SKM-1 (cell line): Measurements from ENCODE around the gene TEAD2.

Source experiments
- DNase-seq: peaks from one replicate; lab custom pipeline; 2025; ENCODE audit not compliant: unreplicated experiment; lab: John Stamatoyannopoulos, UW

TEAD2 gene

DNA sequence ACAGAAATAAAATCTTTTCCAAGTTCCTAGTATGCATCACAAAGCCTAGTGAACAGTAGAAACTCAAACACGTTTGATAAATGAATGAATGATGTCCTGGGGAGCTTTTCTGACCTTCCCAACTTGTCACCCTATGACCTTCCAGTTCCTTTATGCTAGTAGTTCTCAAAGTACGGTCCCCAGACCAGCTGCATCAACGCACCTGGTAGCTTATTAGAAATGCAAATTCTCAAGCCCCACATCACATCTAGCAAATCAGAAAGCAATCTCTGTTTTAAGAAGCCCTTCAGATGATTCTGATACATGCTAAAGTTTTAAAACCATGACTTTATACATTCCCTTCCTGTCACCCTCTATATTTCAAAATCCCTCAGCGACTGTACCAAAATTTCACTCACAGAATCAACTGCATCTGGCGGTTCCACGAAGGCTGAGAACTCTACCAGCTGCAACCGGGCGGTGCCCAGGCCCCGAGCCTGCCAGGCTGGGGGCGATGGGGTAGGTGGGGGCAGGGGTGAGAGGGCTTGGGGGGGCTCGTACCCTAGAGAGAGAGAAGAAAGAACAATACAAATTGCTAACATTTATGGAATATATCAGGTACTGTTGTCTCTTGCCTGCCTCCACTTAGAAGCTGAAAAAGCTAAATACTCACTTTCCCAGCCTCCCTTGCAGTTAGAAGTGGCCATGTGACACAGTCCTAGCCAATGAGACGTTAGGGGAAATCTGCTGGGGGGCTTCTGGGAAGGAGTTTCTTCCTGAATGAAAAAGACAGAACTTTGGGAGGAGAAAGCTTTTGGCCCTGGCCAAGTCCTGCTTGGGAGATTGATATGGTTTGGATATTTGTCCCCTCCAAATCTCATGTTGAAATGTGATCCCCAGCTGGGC, 13.7 kb downstream of the TEAD2 start:
- DNase-seq: no peak

DNA sequence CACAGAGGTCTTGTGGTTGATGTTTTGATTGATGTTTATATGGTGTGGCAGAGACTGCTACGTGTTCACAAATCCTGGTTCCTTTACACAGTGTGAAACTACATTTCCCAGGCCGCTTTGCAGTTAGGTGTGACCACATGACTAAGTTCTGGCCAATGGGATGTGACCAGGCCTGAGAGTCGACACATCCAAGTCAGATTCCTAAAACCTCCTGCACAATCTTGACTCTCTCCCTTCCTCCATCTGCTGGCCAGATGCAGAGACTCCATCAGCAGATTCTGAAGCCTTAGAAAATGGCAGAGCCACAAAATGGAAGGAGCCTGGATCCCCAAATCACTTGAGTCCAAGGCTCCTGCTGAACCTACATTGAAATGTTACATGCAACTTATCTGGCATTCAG, 14.4 kb downstream of the TEAD2 start:
- no peak for DNase-seq

DNA sequence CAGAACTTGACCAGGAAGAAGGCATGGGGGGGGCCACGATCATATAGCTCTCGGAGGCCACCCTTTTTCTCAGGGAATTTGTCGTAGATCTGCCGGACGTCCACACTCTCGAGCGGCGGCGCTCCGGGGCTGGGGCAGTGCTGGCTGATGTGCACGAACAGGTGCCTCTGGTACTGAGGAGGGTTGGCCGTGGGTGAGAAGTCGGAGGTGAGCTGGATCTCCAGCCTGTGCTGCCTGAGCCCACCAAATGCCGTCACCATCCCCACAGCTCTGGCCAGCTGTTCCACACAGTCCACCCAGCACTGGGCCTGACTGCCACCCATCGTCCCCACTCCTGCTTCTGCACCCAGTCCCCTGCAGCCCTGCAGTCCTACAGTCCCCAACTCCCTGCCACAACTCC, 15.0 kb downstream of the TEAD2 start:
- no peak for DNase-seq

GRCh38 chr19:49344505-49345423, 17.5 kb downstream of the TEAD2 start:
- DNase-seq: no peak

GRCh38 chr19:49343123-49343522, 19.1 kb downstream of the TEAD2 start:
- DNase-seq: no peak

DNA sequence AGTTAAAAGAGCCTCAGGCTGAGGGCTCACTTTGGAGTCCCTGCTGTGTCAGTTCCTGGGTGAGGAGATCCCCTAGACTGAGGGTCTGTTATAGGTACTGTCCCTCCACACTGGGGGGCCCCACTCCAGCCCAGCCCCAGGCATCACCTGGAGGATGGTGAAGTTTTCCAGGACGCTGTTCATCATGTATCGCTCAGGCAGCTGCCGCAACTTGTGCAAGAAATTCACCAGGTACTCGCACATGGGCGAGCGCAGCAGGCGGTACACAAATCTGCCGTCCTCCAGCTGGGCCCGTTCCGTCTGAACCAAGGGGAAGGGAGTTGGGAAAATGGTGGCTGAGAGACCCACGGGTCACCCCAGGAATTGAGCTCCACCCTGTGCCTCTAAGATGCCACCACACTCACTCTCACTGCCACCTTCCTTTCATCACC, 19.9 kb downstream of the TEAD2 start:
- DNase-seq: no peak

GRCh38 chr19:49340865-49341718, 21.1 kb downstream of the TEAD2 start:
- no peak for DNase-seq

DNA sequence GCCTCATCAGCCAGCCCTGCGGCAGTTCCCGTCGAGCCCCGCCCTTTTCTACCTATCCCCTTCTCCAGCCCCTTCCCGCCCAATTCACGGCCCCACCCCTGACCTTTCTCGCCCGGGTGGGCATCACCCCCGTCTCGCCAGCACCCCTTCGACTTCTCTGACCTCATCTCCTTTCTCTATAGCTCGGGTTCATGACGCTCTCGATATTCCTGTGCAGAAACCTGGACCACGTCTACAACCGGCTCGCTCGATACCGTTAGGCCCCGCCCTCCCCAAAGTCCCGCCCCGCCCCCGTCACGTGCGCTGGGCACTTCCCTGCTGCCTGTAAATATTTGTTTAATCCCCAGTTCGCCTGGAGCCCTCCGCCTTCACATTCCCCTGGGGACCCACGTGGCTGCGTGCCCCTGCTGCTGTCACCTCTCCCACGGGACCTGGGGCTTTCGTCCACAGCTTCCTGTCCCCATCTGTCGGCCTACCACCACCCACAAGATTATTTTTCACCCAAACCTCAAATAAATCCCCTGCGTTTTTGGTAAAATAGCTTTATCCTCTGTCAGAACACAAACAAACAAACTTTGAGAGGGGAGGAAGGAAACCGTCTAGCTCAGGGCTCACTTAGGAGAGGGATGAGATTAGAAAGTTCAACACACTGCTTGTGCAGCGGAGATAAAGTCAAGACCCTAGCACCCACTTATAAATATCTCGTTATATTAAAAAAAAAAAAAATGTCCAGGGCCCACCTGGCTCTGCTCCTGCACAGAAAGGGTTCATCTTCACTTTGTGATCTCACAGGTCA, 21.9 kb downstream of the TEAD2 start:
- no peak for DNase-seq

- DNase-seq: no peak
Measured at GRCh38 chr19:49339301-49340068, 22.7 kb downstream of the TEAD2 start.

- DNase-seq: no peak
Measured at GRCh38 chr19:49338691-49339300, 23.4 kb downstream of the TEAD2 start.

- DNase-seq: no peak
Measured at GRCh38 chr19:49338023-49338677, 24.1 kb downstream of the TEAD2 start.

GRCh38 chr19:49337267-49338022, 24.8 kb downstream of the TEAD2 start:
- no peak for DNase-seq

DNA sequence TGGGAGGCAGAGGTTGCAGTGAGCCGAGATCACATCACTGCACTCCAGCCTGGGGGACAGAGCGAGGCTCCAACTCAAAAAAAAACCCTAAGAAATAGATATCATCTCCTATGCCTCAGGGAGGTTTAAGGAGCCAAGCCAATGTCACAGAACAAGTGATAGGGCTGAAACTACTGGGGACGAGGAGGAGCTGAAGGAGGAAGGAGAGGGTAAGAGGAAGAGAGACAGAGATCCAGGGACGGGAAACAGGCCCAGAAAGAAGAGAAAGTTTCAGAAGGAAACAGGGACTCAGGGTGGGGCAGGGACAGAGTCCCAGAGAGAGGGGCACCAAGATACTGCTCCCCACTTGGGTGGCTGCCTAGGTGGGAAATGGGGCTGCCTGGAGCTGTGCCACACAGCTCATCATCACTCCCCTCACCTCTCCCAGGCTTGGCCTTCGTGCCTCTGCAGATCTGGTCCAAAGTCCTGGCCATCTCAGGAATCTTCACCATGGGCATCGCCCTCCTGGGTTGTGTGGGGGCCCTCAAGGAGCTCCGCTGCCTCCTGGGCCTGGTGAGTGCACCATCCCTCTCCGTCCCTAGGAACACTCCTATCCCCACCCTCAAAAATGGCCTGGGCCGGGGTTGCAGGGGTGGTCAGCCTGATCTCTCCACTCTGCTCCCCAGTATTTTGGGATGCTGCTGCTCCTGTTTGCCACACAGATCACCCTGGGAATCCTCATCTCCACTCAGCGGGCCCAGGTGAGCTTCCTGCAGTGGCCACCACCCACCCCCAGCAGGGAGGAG, 25.5 kb downstream of the TEAD2 start:
- no peak for DNase-seq

- DNase-seq: no peak
Measured at GRCh38 chr19:49335784-49336481, 26.3 kb downstream of the TEAD2 start.

DNA sequence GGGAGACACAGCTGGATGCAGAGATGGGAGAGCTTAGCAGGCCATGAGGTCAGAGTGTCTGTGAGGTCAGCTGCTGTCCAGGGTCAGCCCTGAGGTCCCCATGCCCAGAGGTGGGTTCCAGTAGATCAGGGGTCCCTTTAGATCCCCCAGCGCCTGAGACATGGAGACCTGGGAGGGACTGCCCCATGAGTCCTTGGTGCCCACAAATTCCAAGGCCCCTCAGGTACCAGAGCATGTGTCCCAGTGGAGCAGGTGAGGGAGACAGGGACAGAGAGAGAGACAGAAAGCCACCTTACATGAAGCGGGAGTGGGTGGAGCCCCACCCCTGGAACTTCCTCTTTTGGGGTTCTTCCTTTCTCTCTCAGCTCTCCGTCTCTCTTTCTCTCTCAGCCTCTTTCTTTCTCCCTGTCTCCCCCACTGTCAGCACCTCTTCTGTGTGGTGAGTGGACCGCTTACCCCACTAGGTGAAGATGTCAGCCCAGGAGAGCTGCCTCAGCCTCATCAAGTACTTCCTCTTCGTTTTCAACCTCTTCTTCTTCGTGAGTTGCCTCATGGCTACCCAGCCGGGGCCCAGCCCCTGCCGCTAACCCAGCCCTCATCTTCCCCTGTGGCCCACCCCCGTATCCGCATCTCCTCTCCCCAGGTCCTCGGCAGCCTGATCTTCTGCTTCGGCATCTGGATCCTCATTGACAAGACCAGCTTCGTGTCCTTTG, 27.0 kb downstream of the TEAD2 start, which contains the start of gene CD37:
Gene CD37 (plus strand): TSS at position 336 of the 713 bp plus-strand sequence. CDS start 135 bp downstream, at position 471.
- peak; percentile 64 for DNase-seq
